Hepatocyte (in vitro differentiated cells): ENCODE measurements around the gene FAM210A.

Source experiments
- CTCF ChIP-seq: fragments of 200-600 bp; sonication (generic); IDR thresholded peaks from 2 replicates; pipeline ENCODE4 v1.5.1; 2016; ENCODE audit warnings: antibody characterized with exemption, mild to moderate bottlenecking; ENCODE audit not compliant: poor library complexity
- EZH2 ChIP-seq: fragments of 200-600 bp; sonication (generic); IDR thresholded peaks from 2 replicates; pipeline ENCODE4 v1.6.1; 2016; ENCODE audit warnings: antibody characterized with exemption, mild to moderate bottlenecking, borderline replicate concordance

DNA sequence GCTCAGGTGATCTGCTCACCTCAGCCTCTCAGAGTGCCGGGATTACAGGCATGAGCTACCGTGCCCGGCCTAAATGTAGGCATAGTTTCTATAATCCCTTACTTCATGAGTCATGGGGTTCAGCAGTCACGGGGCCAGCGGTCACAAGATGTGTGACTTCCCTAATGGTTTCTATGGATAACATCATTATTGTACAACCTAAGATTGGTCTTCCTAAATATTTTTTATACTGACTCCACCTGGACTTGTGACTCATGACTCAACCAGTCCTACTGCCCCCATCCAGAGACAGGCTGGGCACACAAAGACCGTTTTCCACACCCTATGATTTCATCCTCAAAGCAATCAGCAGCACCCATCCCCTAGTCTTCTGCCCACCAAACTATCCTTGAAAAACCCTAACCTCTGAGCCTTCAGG is 15.9 kb downstream of the FAM210A start:
- TF ChIP-seq CTCF (no peak), EZH2 (no peak)
